Activated CD4-positive, alpha-beta T cell treated with anti-CD3 and anti-CD28 coated beads, Interleukin-2, amount 50 U/mL, for 48 hours (primary cell): ENCODE data around the gene ARHGEF3.
A peak's percentile ranks its signal among the peaks of the same experiment; 100 is the strongest.

Experiments used
- DNase-seq, 2 experiments: peaks; one replicate each; pipeline ENCODE4 v3.0.0-alpha.2; 2020

ARHGEF3 gene

GRCh38 chr3:56795097-56795828 is 6.5 kb downstream of the ARHGEF3 start:
- DNase-seq = no peak

- DNase-seq = no peak
Measured at GRCh38 chr3:56792193-56792592, 9.6 kb downstream of the ARHGEF3 start.

- DNase-seq = no peak
Measured at GRCh38 chr3:56790016-56790821, 11.5 kb downstream of the ARHGEF3 start.

GRCh38 chr3:56789076-56789475 is 12.7 kb downstream of the ARHGEF3 start:
- DNase-seq = no peak

GRCh38 chr3:56788521-56788920 is 13.2 kb downstream of the ARHGEF3 start:
- peak in 1 of 2 experiments; percentile 48 for DNase-seq

DNA sequence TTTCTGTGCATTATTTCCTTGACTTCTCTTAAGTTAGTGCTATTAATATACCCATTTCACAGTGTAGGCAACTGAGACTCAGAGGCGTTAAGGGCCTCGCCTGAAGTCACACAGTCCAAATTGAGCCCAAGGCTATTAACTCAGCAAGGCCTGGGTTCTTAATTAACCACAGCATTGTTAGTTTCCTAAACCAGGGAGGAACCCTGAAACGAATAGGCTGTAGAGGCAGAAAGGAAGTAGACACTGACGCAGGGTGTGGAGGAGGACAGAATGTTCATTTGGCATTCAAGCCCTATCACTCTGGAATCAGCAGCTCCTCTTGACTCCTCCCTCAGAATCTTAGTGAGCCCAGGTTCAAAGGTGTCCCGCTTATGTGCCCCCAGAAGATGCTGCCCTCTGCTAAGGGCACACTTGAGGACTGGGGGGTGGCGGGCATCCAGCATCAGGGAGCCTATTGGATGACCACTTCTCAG is 13.9 kb downstream of the ARHGEF3 start:
- no peak for DNase-seq

- no peak for DNase-seq
Measured at GRCh38 chr3:56787258-56787775, 14.4 kb downstream of the ARHGEF3 start.

DNA sequence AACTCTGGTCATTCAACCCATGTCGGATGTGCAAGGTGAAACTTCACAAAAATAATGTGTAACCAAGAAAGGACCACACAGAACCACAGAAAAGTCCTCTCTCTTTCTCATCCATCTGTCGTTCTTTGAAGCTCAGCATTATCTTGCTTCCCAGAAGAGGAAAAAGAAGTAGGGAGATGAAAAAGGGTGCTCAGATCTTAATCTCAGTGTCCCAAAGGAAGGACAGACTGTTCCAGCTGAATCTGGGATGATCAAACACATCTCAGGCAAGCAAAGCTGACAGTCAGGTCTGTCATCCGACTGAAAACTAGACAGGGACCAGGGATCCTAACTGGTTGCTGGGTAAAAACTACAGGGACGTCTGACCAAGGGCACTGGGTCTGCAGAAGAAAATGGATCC is 16.2 kb downstream of the ARHGEF3 start:
- no peak for DNase-seq

DNA sequence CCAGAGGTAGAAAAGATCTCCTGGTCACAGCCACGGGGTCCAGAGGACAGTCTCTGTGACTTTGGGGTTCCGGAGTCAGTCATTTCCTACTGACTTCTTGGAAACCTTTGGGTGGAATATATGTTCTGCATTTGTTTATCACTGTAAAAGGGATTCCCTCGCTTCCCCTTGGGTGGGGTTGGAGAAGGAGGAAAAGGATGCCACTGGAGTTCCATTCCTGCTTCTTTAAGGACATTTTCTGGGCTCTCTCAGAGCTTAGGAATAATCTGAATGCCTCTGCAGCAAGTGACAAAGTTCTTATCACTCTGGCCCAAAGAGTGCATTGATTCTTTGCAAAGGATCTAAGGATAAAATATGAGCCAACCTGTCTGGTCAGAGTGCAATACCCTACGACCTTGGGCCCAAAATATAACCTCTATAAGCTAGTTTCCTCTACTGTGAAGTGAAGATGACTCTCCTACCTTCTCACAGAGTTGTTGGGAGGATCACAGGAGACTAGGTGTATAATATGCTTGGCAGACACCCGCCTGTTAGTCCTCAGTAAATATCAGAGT is 17.2 kb downstream of the ARHGEF3 start:
- DNase-seq = no peak

DNA sequence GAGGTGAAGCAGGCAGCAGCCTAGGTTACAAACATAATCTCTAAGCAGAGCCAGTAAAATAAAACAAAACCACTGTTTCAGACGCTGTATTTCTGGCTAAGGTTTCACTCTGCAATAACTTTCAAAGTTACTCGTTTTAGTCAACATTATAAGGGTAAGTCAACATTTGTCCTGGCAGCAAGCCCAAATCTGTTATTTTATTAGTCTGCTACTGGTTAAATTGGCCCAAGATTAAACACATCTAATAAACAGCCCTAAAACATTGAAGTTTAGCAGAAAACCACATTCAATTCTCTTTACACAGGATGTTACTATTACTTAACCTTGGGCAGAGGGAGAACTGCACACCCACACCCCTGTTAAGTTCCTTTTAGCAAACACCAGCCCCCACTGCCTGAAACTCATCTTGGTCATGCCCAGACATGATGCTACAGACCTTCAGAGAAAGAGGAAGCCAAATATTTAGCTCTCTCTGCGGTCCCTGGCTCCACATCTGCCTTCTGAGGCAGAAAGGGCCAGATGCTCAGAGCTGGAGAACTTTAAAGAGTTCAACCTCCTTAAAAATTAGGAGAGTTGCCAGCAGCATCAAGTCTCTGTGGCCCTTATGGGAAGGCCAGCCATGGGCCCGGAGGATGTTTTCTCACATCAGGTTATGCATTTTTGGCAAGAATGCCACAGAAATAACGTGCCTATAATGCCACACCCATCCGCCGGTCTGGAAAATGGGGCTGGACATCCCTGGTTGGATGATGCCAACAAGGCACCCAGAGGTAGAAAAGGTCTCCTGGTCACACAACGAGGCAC is 17.9 kb downstream of the ARHGEF3 start:
- peak; percentile 57 to 70 for DNase-seq

- DNase-seq = no peak
Measured at GRCh38 chr3:56782906-56783305, 18.8 kb downstream of the ARHGEF3 start.

GRCh38 chr3:56782215-56782614 is 19.5 kb downstream of the ARHGEF3 start:
- DNase-seq = no peak

DNA sequence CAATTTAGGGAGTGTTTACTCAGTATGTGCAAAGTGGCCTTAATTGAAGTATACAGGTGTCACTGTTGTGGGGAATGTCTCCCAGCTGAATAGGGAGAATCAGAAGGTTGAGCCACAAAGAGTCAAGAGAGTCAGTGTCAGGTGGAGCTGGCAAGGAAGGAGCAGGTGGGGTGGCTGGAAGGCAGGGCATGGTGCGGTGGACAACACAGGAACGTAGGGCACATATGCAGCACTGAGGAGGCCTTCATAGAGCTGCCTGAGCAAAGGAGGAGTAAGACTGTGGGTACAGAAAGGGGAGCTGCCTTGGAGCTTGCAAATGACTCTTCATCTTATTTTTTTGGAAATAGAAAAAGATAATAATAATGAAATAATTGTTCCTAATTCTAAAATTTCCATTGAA is 20.0 kb downstream of the ARHGEF3 start:
- no peak for DNase-seq

GRCh38 chr3:56780936-56781335 is 20.8 kb downstream of the ARHGEF3 start:
- DNase-seq = no peak

DNA sequence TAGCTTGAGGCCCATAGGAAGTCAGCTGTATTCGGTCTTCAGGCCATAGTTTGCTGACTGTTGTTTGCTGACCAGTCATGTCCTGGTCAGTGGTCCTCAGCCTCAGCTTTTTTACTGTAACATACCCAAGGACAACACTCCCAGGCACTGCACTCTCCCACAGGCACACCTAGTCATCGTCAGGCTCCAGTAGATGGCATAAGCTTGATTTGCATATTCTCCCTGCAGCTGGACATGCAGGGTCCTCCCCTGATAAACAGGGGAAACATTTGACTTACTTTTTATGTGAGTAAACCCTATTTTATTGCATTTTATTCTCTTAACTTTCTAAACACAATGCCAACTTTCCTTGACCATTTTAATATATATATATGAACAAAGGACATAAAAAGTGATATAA is 22.9 kb downstream of the ARHGEF3 start:
- no peak for DNase-seq

- no peak for DNase-seq
Measured at GRCh38 chr3:56776556-56776950, 25.2 kb downstream of the ARHGEF3 start.

- no peak for DNase-seq
Measured at GRCh38 chr3:56775838-56776555, 25.8 kb downstream of the ARHGEF3 start.

- no peak for DNase-seq
Measured at GRCh38 chr3:56775445-56775837, 26.3 kb downstream of the ARHGEF3 start.

DNA sequence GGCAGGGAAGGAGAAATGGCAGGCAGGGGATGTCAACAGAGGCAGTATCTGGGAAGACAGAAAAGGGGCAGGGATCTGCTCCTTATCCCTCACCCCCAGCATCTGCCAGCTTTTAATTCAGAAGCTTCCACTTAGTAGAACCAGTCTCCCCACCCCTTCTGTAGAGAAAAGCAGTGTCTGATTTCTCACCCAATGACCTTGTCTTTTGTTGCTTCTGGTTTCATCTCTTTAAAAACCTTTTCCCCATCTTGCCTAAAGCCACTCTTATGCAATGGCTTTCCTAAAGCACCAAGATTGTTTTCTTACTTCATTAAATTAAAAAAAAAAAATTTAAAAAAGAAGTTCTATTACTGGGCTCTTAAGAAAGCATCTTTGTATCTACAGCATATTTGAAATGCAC is 27.8 kb downstream of the ARHGEF3 start:
- DNase-seq = no peak

DNA sequence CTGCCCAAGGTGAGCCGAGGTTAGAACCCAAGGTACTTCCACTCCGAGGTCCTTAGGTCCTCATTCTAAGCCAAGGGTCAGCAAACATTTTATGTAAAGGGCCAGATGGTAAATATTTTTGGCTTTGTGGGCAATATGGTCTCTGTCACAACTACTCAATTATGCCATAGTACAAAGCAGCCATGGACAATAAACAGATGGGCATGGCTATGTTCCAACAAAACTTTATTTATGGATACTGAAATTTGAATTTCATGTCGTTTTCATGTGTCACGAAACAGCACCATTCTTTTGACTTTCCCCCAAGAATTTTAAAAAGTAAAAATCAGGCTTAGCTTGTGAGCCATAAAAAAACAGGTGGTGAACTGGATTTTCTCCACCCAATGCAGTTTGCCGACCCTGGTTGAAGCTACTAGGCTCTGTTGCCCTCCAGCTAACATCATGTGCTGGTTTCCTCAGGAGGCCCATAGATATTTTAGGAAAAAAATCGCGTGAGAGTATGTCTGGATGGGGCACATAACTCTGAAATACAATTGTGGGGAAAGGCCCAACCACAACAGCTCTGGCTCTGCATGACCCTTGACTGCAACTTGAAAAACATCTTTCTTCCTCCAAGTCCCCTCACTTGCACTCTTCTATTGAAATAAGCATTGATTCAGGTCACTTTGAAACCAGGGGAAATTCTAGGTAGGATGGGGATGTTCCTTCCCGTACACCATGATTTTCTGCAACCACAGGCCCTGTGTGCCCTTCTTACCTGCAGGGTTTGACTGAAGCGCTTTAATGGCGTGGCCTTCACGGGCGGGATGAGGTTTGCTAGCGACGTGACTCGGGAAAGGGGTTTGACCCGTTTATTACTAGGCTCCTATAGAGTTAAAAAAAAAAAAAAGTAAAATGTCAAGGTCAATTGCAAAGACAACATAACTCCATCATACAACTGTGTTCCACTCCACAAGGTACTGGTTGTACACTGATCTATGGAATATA is 28.5 kb downstream of the ARHGEF3 start:
- no peak for DNase-seq

DNA sequence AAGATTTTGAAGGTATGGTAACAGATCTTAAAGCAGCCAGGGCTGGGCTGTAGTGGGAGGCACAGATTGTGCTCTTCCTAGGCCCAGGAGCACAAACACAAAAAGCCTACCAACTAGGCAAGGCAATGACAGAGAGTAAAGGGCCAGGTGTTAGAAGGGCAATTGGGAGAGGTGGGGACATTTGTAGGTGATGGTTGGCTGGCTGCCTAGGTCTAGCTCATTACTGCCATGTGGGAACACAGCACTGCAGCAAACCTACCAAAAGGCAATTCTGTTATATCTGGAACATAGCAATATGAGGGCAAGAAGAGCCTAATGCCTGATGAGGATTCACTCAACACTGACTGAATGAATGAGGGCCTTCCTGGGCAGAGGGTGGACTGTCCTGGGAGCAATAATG is 30.4 kb downstream of the ARHGEF3 start:
- DNase-seq = no peak
